Suprapubic skin (tissue), 3 donors: Measurements from ENCODE around the gene MPC1L.
"Not testable (repeated sequence)": the region's sequence is repeated elsewhere in the genome, so short reads cannot be mapped to it uniquely, and the experiment has no call there.

Experiments used
- CTCF ChIP-seq, 2 donors: fragments of 200-600 bp in 1 of 2; fragments of 450-650 bp in 1 of 2; sonication (generic) in 1 of 2; IDR thresholded peaks; one replicate each; pipeline ENCODE4 v1.5.1; 2016 to 2019; ENCODE audit warnings: antibody characterized with exemption in 2 of 2, mild to moderate bottlenecking in 1 of 2, moderate library complexity in 1 of 2
- POLR2AphosphoS5 ChIP-seq, 3 donors: sonication (generic); formaldehyde crosslinking; IDR thresholded peaks; one replicate each; pipeline ENCODE4 v1.6.1; 2017; ENCODE audit warnings: antibody characterized with exemption in 3 of 3

DNA sequence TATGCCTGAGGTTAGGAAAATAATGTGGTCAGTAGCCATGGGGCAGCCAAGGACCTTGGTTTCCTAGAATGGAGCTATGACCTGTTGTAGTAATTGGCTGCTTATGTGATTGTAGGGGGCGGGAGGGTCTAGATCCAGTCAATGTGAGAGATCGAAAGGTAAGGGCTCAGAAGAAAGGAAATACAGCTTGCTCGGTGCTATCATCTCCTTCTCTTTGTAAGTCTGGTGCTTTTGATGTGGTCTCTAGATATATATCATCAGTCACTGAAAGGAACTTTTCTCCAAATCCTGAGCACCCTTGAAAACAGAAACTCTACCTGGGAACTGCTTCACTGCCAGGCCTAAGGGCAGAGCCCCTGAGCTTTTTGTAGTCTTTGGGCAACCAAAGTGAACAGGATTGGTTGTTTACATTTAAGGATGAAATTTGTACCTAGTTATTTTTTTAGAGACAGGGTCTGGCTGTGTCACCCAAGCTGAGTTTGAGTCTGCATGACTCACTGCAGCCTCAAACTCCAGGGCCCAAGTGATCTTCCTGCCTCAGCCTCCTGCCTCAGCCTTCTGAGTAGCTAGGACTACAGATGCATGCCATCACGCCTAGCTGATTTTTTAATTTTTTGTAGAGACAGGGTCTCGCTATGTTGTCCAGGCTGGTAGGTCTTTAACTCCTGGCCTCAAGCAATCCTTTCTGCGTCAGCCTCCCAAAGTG lies 33.5 kb upstream of the MPC1L start:
- TF ChIP-seq CTCF, POLR2AphosphoS5 (IDR thresholded peaks at IDR 0.05): not testable (repeated sequence)
